ENCODE data around the gene SYNGAP1.

- TF ChIP-seq FOXM1 (IDR thresholded peaks at IDR 0.05; ENCODE audit: borderline replicate concordance, low read depth) (no peak), TCF12 (IDR thresholded peaks at IDR 0.05; ENCODE audit: low read depth) (no peak), TAF1 (IDR thresholded peaks at IDR 0.05; ENCODE audit: low read depth) (no peak), EP300 (IDR thresholded peaks at IDR 0.05; ENCODE audit: borderline replicate concordance) (no peak), ZBTB7A (IDR thresholded peaks at IDR 0.05; ENCODE audit: low read depth) (no peak), MAX (IDR thresholded peaks at IDR 0.05) (no peak)
These were observed 72.2 kb downstream of the SYNGAP1 start for GRCh38 chr6:33492093-33492492.
